HCEC 1CT (cell line): ENCODE measurements around the gene CREB3L1.

Source experiments
- DNase-seq: peaks from one replicate; pipeline ENCODE4 v3.0.0-alpha.2; 2017

Gene CREB3L1

DNA sequence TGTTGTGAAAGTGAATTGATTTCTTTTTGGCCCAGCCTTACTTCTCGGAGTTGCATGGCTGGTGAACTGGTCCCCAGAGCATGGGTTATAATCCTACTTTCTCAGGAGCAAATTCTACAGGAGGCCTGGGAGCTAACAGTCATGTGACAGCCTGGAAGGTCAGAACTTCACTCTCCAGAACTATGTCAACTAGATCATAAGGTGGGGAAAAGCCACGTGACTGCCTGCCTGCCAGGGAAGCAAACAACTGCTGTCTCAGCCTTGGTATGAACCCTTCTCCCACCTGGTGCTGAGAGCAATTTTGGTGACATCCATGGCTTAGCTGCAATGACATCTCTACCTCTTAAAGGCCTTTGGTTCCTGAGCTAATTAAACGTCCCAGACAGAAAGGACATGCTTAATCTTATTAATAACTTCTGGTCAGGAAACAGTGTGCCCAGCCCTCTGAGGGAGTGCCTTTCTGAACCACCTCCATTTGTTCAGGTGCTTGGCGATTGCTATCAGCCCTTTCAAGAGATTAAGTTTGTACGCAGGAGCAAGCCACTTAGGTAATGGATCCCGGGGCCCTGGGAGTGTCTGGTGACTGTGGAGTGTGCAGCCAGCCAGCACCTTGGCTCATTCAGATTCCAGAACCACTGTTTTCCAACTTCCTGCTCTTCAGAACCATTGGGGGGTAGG lies 1.4 kb upstream of the CREB3L1 start:
- DNase-seq, result no peak

- peak; percentile 78 for DNase-seq
Measured at GRCh38 chr11:46277313-46277621, 195 bp upstream of the CREB3L1 start.

DNA sequence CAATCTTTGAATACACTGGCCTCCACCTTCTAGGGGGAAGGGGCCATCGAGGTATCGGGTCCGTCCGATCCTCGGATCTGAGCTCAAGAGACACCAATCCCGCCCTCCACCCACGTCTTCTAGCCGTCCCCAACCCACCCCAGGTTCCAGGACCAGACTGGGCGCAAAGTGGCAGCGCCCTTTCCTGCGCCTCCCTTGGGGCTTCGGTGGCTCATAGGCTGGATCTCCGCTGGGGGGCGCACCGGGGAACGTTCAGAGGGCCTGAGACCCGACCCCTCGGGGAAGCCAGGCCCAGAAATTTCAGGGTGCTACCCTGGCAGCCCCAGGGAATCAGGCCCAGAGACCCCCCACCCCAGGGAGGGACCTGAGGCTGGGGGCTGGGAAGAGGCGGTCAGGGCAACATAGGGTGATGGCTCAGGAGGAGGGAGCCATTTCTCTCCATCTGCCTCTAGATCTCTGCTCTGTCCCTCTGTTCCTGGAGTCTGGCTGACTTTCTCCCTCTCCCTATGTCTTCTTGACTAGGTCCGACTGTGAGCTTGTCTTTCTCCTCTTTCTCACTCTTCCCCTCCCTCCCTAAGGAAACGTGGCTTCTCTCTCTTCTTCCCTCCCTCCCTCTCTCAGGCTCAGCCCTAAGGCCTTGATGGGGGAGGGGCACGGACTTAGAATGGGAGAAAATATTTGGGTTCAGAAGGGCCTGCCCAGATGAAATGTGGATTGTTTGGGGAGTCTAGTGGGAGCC lies 1.1 kb downstream of the CREB3L1 start:
- peak; percentile 69 for DNase-seq

- DNase-seq, result peak; percentile 79
Measured at GRCh38 chr11:46279126-46280099, 2.0 kb downstream of the CREB3L1 start.

GRCh38 chr11:46280706-46281105 lies 3.2 kb downstream of the CREB3L1 start:
- DNase-seq, result no peak

- peak; percentile 45 for DNase-seq
Measured at GRCh38 chr11:46281371-46281831, 3.9 kb downstream of the CREB3L1 start.

DNA sequence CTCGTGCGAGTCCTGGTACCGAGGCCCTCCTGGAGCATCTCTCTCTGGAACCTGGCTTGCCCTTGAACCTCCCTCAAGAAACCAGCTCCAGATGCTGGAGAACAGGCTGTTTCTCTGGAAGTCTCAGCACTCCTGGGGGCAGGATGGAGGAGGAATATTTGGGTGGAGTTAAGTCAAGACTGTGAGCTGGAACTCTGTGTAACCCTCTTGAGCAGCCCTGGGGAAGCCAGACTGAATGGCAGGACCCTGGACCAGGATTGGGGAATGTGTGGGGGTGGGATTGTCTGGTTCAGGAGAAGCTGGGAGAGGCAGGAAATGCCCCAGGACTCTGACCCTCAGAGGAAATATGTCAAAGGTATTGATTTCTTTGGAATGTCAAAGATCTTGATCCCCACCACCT lies 7.7 kb downstream of the CREB3L1 start:
- no peak for DNase-seq

GRCh38 chr11:46285594-46286033 lies 8.2 kb downstream of the CREB3L1 start:
- DNase-seq, result peak; percentile 76

DNA sequence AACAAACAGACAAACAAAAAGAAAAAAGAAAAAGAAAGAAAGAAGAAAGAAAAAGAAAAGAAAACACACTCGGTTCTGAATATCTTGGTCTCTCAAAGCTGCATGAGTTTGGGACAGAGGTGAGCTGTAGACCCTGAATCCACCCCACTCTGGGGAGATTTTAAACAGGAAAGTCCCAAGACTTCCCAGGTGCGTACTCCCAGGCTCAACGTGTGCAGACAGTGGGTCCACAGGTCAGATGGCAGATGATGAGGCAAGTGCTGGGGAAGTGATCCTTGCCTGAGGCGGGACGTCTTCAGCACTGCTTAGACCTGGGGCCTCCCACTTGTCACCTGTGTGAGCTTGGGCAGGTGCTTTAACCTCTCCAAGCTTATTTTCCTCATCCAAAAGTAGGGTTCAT lies 9.3 kb downstream of the CREB3L1 start:
- no peak for DNase-seq

DNA sequence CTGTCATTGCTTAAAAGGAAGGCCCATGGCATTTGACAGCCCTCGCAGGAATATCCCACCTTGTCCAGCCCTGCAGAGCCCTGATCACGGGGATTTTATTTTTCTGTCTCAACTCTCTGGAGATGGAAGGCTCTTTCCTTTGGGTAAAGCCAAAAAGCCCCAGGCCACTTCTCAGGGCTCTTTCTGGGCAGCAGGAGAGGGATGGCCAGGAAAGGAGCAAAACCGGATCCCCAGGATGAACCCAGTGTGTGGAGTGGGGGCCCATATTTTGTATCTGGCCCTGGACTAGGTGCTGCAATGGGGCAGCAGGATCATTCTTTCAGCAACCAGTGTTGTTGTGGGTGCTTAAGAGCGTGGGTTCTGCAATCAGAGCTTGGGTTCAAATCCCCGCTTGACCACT lies 11.0 kb downstream of the CREB3L1 start:
- DNase-seq, result no peak

DNA sequence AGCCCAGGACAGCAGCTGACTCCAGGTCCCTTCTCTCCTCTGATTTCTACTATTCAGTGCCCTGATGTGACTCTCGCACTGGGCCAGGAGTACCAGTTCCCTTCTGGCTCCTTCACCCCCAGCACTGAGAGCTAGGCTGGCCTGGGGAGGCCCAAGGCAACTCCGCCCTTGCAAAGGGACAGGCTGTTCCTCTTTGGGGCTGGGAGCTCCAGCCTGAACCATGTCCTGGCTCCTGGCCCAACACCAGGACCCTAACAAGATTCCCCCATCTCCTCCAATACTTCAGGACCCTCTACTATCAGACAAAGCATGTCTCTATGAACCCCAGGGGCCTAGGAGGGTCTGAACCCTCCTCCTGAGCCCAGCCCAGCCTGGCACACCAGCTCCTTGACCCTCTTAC lies 12.5 kb downstream of the CREB3L1 start:
- DNase-seq, result no peak

DNA sequence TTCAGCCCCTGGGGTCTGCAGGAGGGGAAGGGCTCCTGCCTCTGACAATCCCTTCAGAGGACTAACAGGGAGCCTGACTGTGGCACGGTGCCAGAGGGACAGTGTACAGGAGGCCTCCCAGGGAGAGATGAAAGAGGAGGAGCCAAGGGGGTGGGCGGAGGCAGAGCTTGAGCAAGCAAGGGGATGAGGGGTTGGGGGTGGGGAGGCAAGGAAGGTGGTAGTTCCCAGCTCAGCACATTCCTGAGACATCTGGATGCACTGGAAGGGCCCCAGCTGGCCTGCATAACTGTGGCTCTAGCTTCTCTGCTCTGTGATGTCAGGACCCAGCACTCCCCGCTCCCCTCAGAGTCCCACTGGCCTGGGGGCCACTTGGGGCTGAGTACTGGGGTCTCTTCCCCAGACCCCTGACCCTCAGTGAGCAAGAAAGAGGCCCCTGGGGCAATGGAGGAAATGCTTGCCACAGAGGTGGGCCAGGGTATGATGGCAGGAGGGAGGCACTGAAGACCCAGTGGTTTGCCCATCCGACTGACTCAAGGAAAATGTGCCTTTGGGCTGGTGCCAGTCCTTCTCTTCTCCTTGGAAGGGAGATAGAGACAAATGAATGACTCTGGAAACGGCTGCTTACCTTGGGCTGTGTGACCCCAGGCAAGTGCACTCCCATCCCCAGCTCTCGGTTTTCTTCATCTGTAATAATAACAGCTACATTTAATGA lies 13.3 kb downstream of the CREB3L1 start:
- DNase-seq, result peak; percentile 97

GRCh38 chr11:46291441-46292150 lies 14.1 kb downstream of the CREB3L1 start:
- DNase-seq, result peak; percentile 92

DNA sequence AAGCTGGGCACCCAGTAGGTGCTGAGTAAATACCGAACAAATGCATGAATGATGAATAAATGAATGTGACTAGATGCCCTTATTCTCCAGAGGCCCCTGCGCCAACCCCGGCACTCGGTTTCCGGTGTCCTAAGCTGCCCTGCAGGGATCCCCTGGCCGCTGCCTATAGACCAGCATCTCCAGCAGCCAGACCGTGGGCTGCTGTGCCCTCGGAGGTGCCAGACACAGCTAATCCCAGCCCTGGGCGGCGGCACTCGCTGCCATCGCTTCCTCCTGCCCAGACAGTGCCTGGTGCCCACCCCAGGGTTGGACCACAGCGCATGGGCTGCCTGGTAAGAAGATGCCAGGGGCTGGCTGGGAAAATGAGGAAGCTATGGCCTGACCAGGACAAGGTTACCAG lies 15.6 kb downstream of the CREB3L1 start:
- no peak for DNase-seq

DNA sequence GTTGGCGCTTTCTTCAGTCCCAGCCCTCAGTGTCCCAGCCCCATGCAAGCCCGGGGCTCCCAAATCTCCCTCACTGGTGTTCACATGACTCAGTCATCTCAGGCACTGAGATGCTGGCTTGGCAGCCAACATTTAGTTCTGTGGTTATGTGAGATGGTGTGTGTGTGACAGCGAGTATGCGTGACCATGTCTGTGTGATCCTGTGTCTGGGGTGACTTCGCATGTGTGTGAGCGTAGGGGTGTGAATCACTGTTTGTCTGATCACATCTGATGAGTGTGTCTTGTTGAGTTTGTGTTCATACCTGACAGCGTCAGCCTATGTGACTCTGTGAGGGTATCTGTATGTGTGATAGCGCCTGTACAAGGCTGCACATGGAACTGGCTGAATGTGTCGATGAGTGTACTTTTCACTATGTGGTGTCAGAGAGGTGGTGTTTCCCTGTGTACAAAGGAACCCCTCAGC lies 16.2 kb downstream of the CREB3L1 start:
- DNase-seq, result peak; percentile 85

- peak; percentile 96 for DNase-seq
Measured at GRCh38 chr11:46294365-46295309, 17.2 kb downstream of the CREB3L1 start.

DNA sequence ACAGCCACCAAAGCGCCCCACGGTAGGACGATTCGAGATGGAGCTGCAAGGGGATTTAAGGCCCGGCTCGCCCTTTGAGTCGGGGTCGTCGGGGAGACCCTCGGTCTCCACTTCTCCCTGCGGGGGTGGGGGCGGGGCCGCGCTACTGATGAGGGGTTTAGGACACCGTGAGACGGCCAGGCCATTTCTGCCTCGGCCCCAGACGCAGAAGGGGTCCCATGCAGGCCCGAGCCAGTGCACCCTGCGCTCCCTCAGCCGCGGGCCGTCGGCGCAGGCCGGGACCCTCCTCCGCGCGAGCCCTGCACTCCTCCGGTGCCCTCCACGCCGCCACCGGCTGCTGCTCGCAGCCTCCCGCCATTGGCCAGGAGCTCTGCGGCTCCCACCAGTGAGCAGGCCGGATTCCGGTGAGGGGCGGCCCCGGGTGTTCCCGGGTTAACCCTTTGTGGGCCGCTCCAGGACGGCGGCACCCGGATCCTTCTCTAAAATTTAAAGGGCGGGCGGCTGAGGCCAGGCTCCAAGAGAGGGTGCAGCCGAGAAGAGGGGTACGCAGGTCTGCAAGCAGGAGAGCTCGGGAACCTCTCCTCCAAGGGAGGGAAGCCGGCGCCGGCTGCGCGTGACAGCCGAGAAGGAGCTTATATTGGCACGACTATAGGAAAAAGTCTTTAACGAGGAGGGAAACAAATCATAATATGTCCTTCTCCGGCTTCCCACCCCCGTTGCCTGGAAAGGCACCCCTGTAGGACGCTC lies 18.0 kb downstream of the CREB3L1 start:
- DNase-seq, result peak; percentile 87

GRCh38 chr11:46296059-46296527 lies 18.6 kb downstream of the CREB3L1 start:
- DNase-seq, result no peak

DNA sequence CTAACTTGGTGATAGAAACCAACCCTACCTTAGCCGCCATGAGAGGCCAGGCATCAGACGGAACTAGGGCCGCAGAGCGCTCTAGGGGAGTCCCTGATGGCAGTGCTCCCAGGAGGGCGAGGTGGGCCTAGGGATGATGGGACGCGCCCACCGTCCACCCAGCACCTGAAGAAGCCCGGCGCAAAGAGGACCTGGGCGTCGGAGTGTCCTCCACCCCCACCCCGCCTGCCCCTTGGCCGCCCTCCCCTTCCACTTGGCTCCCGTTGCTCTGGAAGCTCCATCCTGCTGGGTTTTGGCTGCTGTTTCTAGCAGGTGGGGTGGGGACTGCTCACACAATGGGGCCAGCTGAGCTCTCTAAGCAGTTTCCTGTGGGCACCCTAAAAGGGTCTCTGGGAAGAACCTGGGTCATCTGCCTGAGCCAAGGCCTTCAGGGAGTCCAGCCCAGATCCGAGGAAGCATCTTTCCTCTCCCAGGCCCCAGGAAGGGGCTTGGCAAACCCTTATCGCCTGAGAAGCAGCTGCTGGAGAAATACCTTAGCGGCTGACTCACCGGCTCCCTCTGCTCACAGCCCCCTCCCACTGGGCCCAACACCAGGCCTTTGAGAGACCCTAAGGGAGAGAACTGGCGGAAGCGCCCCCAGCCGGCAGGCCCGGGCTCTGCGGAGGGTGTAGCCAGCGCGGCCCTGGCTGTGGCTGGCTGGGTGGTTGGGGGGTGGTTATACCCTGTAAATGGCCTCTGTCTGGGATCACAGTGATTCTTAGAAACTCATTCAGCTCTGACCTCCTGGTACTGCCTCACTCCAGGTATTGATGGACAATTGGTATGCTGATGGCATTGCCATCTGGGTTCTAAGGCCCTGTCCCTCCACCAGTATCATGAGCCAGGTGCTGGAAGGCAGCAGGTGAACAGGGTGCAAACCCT lies 19.3 kb downstream of the CREB3L1 start:
- DNase-seq, result peak; percentile 68
